ENCODE data around the gene RYR3. TPM values are rescaled to one million over a fixed set of nuclear protein-coding genes. Genes with fewer than 3 reads are reported as not detected.

The RYR3 gene
- total RNA-seq, 1 donor from 2014 or later = 0.07 TPM

GRCh38 chr15:33311312-33311971 is 675 bp downstream of the RYR3 start:
- Mint-ChIP-seq H3K9me3 (ENCODE audit: low read depth) (no peaks in the 10 kb centered on the region), H3K4me1 (ENCODE audit: low read depth) (peaks cover 8% of the 10 kb centered on the region), H3K27ac (ENCODE audit: unreplicated experiment) (no peak overlapping the region), H3K4me3 (ENCODE audit: unreplicated experiment) (peak overlapping the region; percentile 46), H3K36me3 (ENCODE audit: low read depth) (peaks cover 2% of the 10 kb centered on the region), H3K27me3 (ENCODE audit: low read depth) (peaks cover 63% of the 10 kb centered on the region)
- TF ChIP-seq CTCF (IDR thresholded peaks at IDR 0.05) = no peak
- DNase-seq (ENCODE audit: low spot score) = no peak

DNA sequence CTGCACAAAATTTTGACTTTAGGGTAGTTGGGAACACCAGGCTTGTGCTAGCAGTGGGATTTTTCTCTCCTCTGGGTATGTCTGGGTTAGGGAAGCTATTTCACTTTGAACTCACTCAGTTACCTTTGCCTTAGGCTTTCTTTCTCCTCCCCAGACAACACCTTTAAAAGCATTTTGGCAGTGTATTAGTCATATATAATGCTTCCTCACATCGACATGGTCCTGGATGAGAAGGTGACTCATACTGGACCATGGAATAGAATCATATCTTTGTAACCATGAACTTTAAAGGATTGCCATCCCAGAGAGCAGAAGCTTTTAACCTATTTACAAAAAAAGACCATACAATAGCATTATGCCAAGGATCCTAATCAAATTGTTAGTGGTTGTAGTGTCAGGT is 2.7 kb downstream of the RYR3 start:
- Mint-ChIP-seq H3K4me3 (ENCODE audit: unreplicated experiment) (no peak overlapping the region), H3K4me1 (ENCODE audit: low read depth) (peaks cover 8% of the 10 kb centered on the region), H3K9me3 (ENCODE audit: low read depth) (no peaks in the 10 kb centered on the region), H3K27me3 (ENCODE audit: low read depth) (peaks cover 69% of the 10 kb centered on the region), H3K36me3 (ENCODE audit: low read depth) (peaks cover 2% of the 10 kb centered on the region), H3K27ac (ENCODE audit: unreplicated experiment) (no peak overlapping the region)
- no peak for TF ChIP-seq CTCF (IDR thresholded peaks at IDR 0.05)
- DNase-seq (ENCODE audit: low spot score) = no peak

DNA sequence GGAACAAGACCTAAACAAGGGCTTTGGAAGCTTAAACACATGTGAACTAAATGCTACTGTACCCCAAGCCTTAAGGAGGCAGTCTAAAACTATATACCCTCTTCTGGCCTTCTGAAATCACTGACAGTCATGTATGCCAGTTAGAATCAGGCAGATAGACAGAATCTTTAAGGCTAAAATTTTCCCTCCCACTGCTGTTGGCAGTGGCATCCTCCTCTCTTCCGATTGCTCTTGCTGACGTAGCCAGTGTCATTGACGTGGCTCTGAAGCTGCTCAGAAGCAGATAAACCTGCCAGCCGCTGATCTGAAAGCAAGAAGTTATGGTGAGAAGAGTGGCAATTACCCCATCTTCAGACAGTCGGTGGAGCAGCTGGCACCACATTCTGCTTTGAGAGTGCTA is 3.3 kb downstream of the RYR3 start:
- no peak for DNase-seq (ENCODE audit: low spot score)
- Mint-ChIP-seq H3K27me3 (ENCODE audit: low read depth) (peaks cover 69% of the 10 kb centered on the region), H3K36me3 (ENCODE audit: low read depth) (peaks cover 2% of the 10 kb centered on the region), H3K4me3 (ENCODE audit: unreplicated experiment) (no peak overlapping the region), H3K9me3 (ENCODE audit: low read depth) (no peaks in the 10 kb centered on the region), H3K4me1 (ENCODE audit: low read depth) (peaks cover 8% of the 10 kb centered on the region), H3K27ac (ENCODE audit: unreplicated experiment) (no peak overlapping the region)
- TF ChIP-seq CTCF (IDR thresholded peaks at IDR 0.05) = no peak

- Mint-ChIP-seq H3K27me3 (ENCODE audit: low read depth) (peaks cover 65% of the 10 kb centered on the region), H3K36me3 (ENCODE audit: low read depth) (peaks cover 2% of the 10 kb centered on the region), H3K27ac (ENCODE audit: unreplicated experiment) (no peak overlapping the region), H3K4me1 (ENCODE audit: low read depth) (peaks cover 7% of the 10 kb centered on the region), H3K4me3 (ENCODE audit: unreplicated experiment) (no peak overlapping the region), H3K9me3 (ENCODE audit: low read depth) (no peaks in the 10 kb centered on the region)
- DNase-seq (ENCODE audit: low spot score) = no peak
- TF ChIP-seq CTCF (IDR thresholded peaks at IDR 0.05) = no peak
These were observed 4.3 kb downstream of the RYR3 start for GRCh38 chr15:33315044-33315443.

GRCh38 chr15:33317896-33318295 is 7.1 kb downstream of the RYR3 start:
- Mint-ChIP-seq H3K4me3 (ENCODE audit: unreplicated experiment) (no peak overlapping the region), H3K4me1 (ENCODE audit: low read depth) (no peaks in the 10 kb centered on the region), H3K36me3 (ENCODE audit: low read depth) (no peaks in the 10 kb centered on the region), H3K27ac (ENCODE audit: unreplicated experiment) (no peak overlapping the region), H3K27me3 (ENCODE audit: low read depth) (peaks cover 56% of the 10 kb centered on the region), H3K9me3 (ENCODE audit: low read depth) (no peaks in the 10 kb centered on the region)
- DNase-seq (ENCODE audit: low spot score) = no peak
- TF ChIP-seq CTCF (IDR thresholded peaks at IDR 0.05) = no peak

Measured in chondrocyte (in vitro differentiated cells).